Panc1 (cell line): ENCODE data around the gene MTG1. TPM values are rescaled to one million over a fixed set of nuclear protein-coding genes. Genes with fewer than 3 reads are reported as not detected.

Source experiments
- ATAC-seq: fragments of 200-7000 bp; cut with Tn5 transposase; 2 replicates; pipeline ENCODE4 v1.9.1; 2020; ENCODE audit warnings: mild to moderate bottlenecking, moderate library complexity
- BruUV-seq: library from RNA; stranded (reverse); fragments of 400-500 nt; replicated peaks from 2 replicates; lab custom pipeline; 2021; lab: Mats Ljungman, UMichigan
- CTCF ChIA-PET: fragments of 300-600 bp; sonication (Branson Sonifier 250); formaldehyde crosslinking; loops from one replicate; lab custom pipeline; 2022; ENCODE audit warnings: antibody characterized with exemption; lab: Charles Lee
- POLR2A ChIA-PET: fragments of 300-600 bp; sonication (Branson Sonifier 250); formaldehyde crosslinking; loops from one replicate; lab custom pipeline; 2022; ENCODE audit warnings: antibody characterized with exemption; lab: Charles Lee
- DNase-seq: peaks from one replicate; pipeline ENCODE4 v3.0.0-alpha.2; 2010; ENCODE audit warnings: low read depth, low spot score
- H3K27ac ChIP-seq: 2 replicates; pipeline ENCODE4 v1.5.1; 2011; ENCODE audit warnings: mild to moderate bottlenecking, low read length, inconsistent platforms
- H3K27me3 ChIP-seq: fragments of 200-500 bp; sonication (Bioruptor generic); 2 replicates; pipeline ENCODE4 v1.6.0; 2014; ENCODE audit warnings: low read length, inconsistent platforms; ENCODE audit not compliant: control insufficient read depth, insufficient read depth
- H3K36me3 ChIP-seq: fragments of 200-500 bp; sonication (Bioruptor generic); 2 replicates; pipeline ENCODE4 v1.5.1; 2014; ENCODE audit warnings: inconsistent platforms, mild to moderate bottlenecking, low read length, moderate library complexity; ENCODE audit not compliant: control insufficient read depth, insufficient read depth
- H3K4me1 ChIP-seq: 2 replicates; pipeline ENCODE4 v1.5.1; 2011; ENCODE audit warnings: inconsistent platforms, mild to moderate bottlenecking, low read length, moderate library complexity; ENCODE audit not compliant: control insufficient read depth, insufficient read depth
- H3K4me3 ChIP-seq, 2 experiments: 2 replicates each; pipeline ENCODE4 v1.5.1; 2011 to 2012; ENCODE audit warnings: low read depth in 2 of 2, low read length in 2 of 2, mild to moderate bottlenecking in 2 of 2, inconsistent platforms in 1 of 2, moderate library complexity in 1 of 2
- H3K9me3 ChIP-seq: fragments of 200-500 bp; sonication (Bioruptor generic); 2 replicates; pipeline ENCODE4 v1.5.1; 2014; ENCODE audit warnings: low read depth, mild to moderate bottlenecking, inconsistent platforms, low read length, moderate library complexity; ENCODE audit not compliant: control insufficient read depth, insufficient read depth
- POLR2AphosphoS5 ChIP-seq: IDR thresholded peaks from 2 replicates; pipeline ENCODE4 v1.6.1; 2012; ENCODE audit warnings: mild to moderate bottlenecking, low read depth, low read length, moderate library complexity
- SIN3A ChIP-seq: IDR thresholded peaks from 2 replicates; pipeline ENCODE4 v1.6.1; 2012; ENCODE audit warnings: low read depth, mild to moderate bottlenecking, low read length, moderate library complexity, borderline replicate concordance; ENCODE audit not compliant: insufficient read depth
- TCF7L2 ChIP-seq: IDR thresholded peaks from 2 replicates; pipeline ENCODE4 v1.6.1; 2011; ENCODE audit warnings: mild to moderate bottlenecking, low read depth, low read length, inconsistent platforms
- in situ Hi-C: cut with HindIII; loops from 2 replicates; pipeline ENCODE4 v1.10.0; 2016; ENCODE audit warnings: low sequenced_read_pairs, low pct_unique_long_range_greater_than_20kb
- intact Hi-C: fragments of 100-400 bp; cut with micrococcal nuclease; formaldehyde crosslinking; loops from one replicate; pipeline ENCODE4 v1.10.0; 2022; ENCODE audit not compliant: unreplicated experiment
- total RNA-seq: library from RNA; stranded (reverse); gene quantifications from one replicate; pipeline ENCODE4 v1.2.1, GENCODE V29; 2021; ENCODE audit not compliant: unreplicated experiment
- TF ChIP-seq, protein P1 (sequence below): fragments of 450-650 bp; IDR thresholded peaks from 2 replicates; pipeline ENCODE4 v1.5.1; 2017; ENCODE audit warnings: mild to moderate bottlenecking
- TF ChIP-seq, protein P2 (sequence below), 2 experiments: IDR thresholded peaks; 2 replicates each; pipeline ENCODE4 v1.6.1; 2011 to 2012; ENCODE audit warnings: low read depth in 2 of 2, control low read depth in 1 of 2, low read length in 1 of 2, mild to moderate bottlenecking in 1 of 2, moderate library complexity in 1 of 2; ENCODE audit not compliant: insufficient read depth in 1 of 2

MTG1 gene
- total RNA-seq, 1 experiment from 2014 or later = 96.4 TPM

DNA sequence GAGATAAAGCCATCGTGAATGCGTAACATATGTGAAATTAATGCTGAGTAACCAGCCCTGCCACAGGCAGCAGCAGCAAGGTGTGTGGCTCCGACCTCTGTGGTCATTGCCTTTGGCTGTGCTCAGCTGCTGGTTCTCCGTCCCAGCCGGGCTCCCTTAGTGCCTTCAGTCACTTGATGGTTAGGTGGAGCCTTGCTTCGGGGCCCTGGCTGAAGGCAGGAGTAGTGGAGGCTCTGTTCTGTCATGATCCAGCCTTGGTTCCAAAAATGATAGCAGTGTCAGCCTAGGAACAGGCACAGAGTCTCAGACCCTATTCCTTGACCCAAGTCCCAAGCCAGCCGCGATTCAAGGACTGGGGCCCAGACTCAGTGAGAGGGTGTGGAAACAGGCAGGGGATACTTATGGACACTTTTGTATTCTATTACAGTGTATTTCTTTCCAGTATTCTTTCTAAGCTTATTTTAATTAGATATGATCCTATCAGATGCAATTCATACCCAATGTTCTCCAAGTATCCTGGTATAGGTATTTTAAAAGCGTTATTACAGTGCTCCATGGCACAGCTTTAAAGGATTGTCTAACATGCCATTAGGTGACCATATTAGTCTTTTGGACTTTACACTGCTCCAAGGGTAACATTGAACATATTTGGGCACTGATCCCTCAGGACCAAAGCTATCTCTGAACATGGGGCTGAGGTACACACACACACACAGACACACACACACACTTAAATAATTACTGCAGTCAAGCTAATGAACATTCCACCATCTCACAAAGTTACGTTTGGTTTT lies 68.8 kb downstream of the MTG1 start:
- no TSS peak for BruUV-seq
- CTCF ChIA-PET = no interaction called here
- Histone ChIP-seq H3K27me3 (peaks cover 3% of the 10 kb centered on the region; the same call in 1 of the 2 replicates), H3K36me3 (no peaks in the 10 kb centered on the region), H3K4me3 (no peak overlapping the region), H3K9me3 (no peaks in the 10 kb centered on the region), H3K27ac (no peak overlapping the region), H3K4me1 (no peaks in the 10 kb centered on the region)
- intact Hi-C loops = no loop called here
- TF ChIP-seq, protein P1, sequence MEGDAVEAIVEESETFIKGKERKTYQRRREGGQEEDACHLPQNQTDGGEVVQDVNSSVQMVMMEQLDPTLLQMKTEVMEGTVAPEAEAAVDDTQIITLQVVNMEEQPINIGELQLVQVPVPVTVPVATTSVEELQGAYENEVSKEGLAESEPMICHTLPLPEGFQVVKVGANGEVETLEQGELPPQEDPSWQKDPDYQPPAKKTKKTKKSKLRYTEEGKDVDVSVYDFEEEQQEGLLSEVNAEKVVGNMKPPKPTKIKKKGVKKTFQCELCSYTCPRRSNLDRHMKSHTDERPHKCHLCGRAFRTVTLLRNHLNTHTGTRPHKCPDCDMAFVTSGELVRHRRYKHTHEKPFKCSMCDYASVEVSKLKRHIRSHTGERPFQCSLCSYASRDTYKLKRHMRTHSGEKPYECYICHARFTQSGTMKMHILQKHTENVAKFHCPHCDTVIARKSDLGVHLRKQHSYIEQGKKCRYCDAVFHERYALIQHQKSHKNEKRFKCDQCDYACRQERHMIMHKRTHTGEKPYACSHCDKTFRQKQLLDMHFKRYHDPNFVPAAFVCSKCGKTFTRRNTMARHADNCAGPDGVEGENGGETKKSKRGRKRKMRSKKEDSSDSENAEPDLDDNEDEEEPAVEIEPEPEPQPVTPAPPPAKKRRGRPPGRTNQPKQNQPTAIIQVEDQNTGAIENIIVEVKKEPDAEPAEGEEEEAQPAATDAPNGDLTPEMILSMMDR = no peak
- TF ChIP-seq TCF7L2 = no peak
- no peak for TF ChIP-seq SIN3A
- TF ChIP-seq, protein P2, sequence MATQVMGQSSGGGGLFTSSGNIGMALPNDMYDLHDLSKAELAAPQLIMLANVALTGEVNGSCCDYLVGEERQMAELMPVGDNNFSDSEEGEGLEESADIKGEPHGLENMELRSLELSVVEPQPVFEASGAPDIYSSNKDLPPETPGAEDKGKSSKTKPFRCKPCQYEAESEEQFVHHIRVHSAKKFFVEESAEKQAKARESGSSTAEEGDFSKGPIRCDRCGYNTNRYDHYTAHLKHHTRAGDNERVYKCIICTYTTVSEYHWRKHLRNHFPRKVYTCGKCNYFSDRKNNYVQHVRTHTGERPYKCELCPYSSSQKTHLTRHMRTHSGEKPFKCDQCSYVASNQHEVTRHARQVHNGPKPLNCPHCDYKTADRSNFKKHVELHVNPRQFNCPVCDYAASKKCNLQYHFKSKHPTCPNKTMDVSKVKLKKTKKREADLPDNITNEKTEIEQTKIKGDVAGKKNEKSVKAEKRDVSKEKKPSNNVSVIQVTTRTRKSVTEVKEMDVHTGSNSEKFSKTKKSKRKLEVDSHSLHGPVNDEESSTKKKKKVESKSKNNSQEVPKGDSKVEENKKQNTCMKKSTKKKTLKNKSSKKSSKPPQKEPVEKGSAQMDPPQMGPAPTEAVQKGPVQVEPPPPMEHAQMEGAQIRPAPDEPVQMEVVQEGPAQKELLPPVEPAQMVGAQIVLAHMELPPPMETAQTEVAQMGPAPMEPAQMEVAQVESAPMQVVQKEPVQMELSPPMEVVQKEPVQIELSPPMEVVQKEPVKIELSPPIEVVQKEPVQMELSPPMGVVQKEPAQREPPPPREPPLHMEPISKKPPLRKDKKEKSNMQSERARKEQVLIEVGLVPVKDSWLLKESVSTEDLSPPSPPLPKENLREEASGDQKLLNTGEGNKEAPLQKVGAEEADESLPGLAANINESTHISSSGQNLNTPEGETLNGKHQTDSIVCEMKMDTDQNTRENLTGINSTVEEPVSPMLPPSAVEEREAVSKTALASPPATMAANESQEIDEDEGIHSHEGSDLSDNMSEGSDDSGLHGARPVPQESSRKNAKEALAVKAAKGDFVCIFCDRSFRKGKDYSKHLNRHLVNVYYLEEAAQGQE (IDR thresholded peaks at IDR 0.05; ENCODE audit: insufficient read depth in 1 of 2, low read depth in 2 of 2, low read length in 1 of 2) = no peak
- TF ChIP-seq POLR2AphosphoS5 = no peak
- in situ Hi-C loops = no loop called here
- ATAC-seq (no peak), DNase-seq (no peak)
- POLR2A ChIA-PET = no interaction called here

DNA sequence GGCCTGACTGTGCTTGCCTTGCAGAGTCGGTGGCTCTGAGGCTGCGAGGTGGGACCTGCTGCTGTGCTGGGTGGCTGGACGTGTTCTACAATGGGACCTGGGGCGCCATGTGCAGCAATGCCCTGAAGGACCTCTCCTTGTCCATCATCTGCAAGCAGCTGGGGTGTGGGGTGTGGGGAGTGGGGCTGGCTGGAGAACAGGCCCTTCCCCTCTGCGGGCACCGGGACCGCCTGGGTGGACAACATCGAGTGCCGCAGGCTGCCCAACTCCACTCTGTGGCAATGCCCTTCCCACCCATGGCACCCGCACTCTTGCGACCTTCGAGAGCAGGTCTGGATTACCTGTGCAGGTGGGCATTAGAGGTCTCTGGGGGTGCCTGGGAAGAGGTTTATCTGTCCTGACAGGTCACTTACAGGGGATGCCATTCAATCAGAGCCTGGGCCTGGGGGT lies 70.7 kb downstream of the MTG1 start:
- ChIA-PET POLR2A (no interaction called here), CTCF (no interaction called here)
- no peaks in the 10 kb centered on the region for H3K4me1 ChIP-seq
- H3K27me3 ChIP-seq = peaks cover 3% of the 10 kb centered on the region; the same call in 1 of the 2 replicates
- H3K9me3 ChIP-seq = no peaks in the 10 kb centered on the region
- in situ Hi-C loops (no loop called here), intact Hi-C loops (no loop called here)
- no peak overlapping the region for H3K4me3 ChIP-seq
- DNase-seq (no peak), ATAC-seq (no peak)
- no TSS peak for BruUV-seq
- TF ChIP-seq, protein P2 (IDR thresholded peaks at IDR 0.05; ENCODE audit: insufficient read depth in 1 of 2, low read depth in 2 of 2, low read length in 1 of 2) = no peak
- TF ChIP-seq SIN3A (no peak), POLR2AphosphoS5 (no peak), TCF7L2 (no peak)
- TF ChIP-seq, protein P1 = no peak
- H3K27ac ChIP-seq = no peak overlapping the region
- H3K36me3 ChIP-seq = no peaks in the 10 kb centered on the region
